ENCODE results near the gene NPHP1. TPM values are rescaled to one million over a fixed set of nuclear protein-coding genes. Genes with fewer than 3 reads are reported as not detected.

The NPHP1 gene
- polyA plus RNA-seq, 3 donors = 0.51 TPM; not detected in 2

DNA sequence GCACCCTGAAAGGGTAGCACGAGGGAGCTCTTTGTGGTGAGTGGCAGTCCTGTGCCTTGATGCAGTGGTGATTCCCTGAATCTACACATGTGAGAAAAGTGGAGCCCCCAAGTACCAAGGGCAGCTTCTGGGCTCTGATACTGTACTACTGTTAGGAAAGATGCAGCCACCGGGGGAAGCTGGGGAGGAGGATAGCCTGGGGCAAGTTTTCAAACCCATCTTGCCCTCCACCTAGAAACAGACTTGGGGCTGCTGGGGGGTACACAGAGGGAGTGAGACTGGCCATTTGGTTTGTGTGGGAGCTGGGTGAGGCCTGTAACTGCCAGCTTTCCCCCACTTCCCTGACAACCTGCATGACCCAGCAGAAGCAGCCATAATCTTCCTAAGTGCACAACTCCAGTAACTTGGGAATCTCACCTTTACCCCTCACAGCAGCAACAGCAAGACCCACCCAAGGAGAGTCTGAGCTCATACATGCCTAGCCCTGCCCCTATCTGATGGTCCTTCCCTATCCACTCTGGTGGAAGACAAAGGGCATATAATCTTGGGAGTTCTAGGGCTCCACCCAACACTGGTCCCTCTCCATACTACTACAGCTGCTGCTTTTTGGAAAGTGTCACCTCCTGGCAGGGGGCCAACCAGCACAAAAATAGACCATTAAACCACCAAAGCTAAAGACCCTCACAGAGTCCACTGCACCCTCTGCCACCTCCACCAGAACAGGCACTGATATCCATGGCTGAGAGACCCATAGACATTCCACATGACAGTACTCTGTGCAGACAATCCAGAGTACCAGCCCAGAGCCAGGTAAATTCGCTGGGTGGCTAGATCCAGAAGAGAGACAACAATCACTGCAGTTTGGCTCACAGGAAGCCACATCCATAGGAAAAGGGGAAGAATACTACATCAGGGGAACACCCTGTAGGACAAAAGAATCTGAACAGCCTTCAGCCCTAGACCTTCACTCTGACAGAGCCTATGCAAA, 97.4 kb downstream of the NPHP1 start:
- H3K27me3 Mint-ChIP-seq (ENCODE audit: low read depth in 3 of 3) = peaks cover 6 to 22% (median 14%) of the 10 kb centered on the region in 3 donors
- H3K27ac Mint-ChIP-seq = no peak overlapping the region
- H3K27me3 ChIP-seq (ENCODE audit: control insufficient read depth in 2 of 2, insufficient read depth in 2 of 2, low read length in 2 of 2) = peaks cover 0 to 9% of the 10 kb centered on the region in 2 donors
- no peak for TF ChIP-seq CTCF (IDR thresholded peaks at IDR 0.05)
- DNase-seq = no peak
- H3K79me2 ChIP-seq (ENCODE audit: insufficient read depth, low read length) = no peaks in the 10 kb centered on the region
- H3K4me3 Mint-ChIP-seq = no peak overlapping the region
- H4K20me1 ChIP-seq (ENCODE audit: insufficient read depth, low read length) = no peaks in the 10 kb centered on the region
- WGBS (ENCODE audit: insufficient coverage) = 95% methylated on average over 2 of the region's 3 CpGs
- no peak overlapping the region for H3K4me2 ChIP-seq (replicated peaks; ENCODE audit: extremely low read depth, low read length, poor library complexity, severe bottlenecking)
- no peak overlapping the region for H3K4me3 ChIP-seq (replicated peaks in 1 of 3; ENCODE audit: low read depth in 2 of 3, low read length in 3 of 3)
- peaks cover 0 to under 1% of the 10 kb centered on the region in 2 donors for H3K4me1 ChIP-seq (ENCODE audit: control insufficient read depth in 1 of 2, insufficient read depth in 2 of 2, low read length in 2 of 2)
- H2AFZ ChIP-seq (ENCODE audit: insufficient read depth, low read depth, low read length, poor library complexity, severe bottlenecking) = no peak overlapping the region
- no peaks in the 10 kb centered on the region for H3K36me3 Mint-ChIP-seq
- H3K36me3 ChIP-seq (replicated peaks in 1 of 2; ENCODE audit: control insufficient read depth in 1 of 2, insufficient read depth in 2 of 2, low read length in 2 of 2) = no peaks in the 10 kb centered on the region
- H3K9me3 Mint-ChIP-seq = peaks cover 0 to 12% (median 2%) of the 10 kb centered on the region in 7 donors
- H3K9ac ChIP-seq (ENCODE audit: insufficient read depth, low read length, poor library complexity, severe bottlenecking) = no peak overlapping the region
- H3K27ac ChIP-seq (ENCODE audit: low read depth in 1 of 2, low read length in 2 of 2) = no peak overlapping the region
- H3K4me1 Mint-ChIP-seq = no peaks in the 10 kb centered on the region
- intact Hi-C loops (cut with micrococcal nuclease) = no loop called here
- H3K9me3 ChIP-seq (replicated peaks in 1 of 2; ENCODE audit: control insufficient read depth in 1 of 2, insufficient read depth in 1 of 2, low read length in 2 of 2) = no peaks in the 10 kb centered on the region

DNA sequence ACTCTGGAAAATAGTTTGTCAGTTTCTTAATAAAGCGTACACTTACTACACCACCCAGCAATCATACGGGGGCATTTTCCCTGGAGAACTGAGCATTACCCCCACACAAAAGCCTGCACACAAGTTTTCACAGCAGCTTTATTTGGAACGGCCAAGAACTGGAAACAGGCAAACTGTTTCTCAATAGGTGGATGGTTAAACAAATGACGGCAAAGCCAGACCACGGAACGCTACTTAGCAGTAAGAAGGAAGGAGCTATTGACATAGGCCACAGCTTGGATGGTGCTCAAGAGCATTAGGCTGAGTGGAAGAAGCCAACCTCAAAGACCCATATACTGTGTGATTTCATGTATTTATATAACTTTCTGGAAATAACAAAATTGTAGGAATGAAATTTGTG, 98.2 kb downstream of the NPHP1 start:
- Mint-ChIP-seq H3K27ac (no peak overlapping the region), H3K27me3 (ENCODE audit: low read depth in 3 of 3) (peaks cover 6 to 22% (median 10%) of the 10 kb centered on the region in 3 donors), H3K9me3 (peaks cover 0 to 12% (median 2%) of the 10 kb centered on the region in 7 donors), H3K4me1 (peaks cover 6% of the 10 kb centered on the region), H3K4me3 (no peak overlapping the region), H3K36me3 (no peaks in the 10 kb centered on the region)
- H4K20me1 ChIP-seq (ENCODE audit: insufficient read depth, low read length) = no peaks in the 10 kb centered on the region
- H3K4me2 ChIP-seq (replicated peaks; ENCODE audit: extremely low read depth, low read length, poor library complexity, severe bottlenecking) = no peak overlapping the region
- no peak overlapping the region for H3K27ac ChIP-seq (ENCODE audit: low read depth in 1 of 2, low read length in 2 of 2)
- intact Hi-C loops (cut with micrococcal nuclease) = no loop called here
- H2AFZ ChIP-seq (ENCODE audit: insufficient read depth, low read depth, low read length, poor library complexity, severe bottlenecking) = no peak overlapping the region
- H3K4me3 ChIP-seq (replicated peaks in 1 of 3; ENCODE audit: low read depth in 2 of 3, low read length in 3 of 3) = no peak overlapping the region
- no peaks in the 10 kb centered on the region for H3K9me3 ChIP-seq (replicated peaks in 1 of 2; ENCODE audit: control insufficient read depth in 1 of 2, insufficient read depth in 1 of 2, low read length in 2 of 2)
- TF ChIP-seq CTCF (IDR thresholded peaks at IDR 0.05) = no peak
- H3K79me2 ChIP-seq (ENCODE audit: insufficient read depth, low read length) = no peaks in the 10 kb centered on the region
- peaks cover 3 to 7% of the 10 kb centered on the region in 2 donors for H3K4me1 ChIP-seq (ENCODE audit: control insufficient read depth in 1 of 2, insufficient read depth in 2 of 2, low read length in 2 of 2)
- DNase-seq = no peak
- H3K27me3 ChIP-seq (ENCODE audit: control insufficient read depth in 2 of 2, insufficient read depth in 2 of 2, low read length in 2 of 2) = peaks cover 0 to 9% of the 10 kb centered on the region in 2 donors
- H3K9ac ChIP-seq (ENCODE audit: insufficient read depth, low read length, poor library complexity, severe bottlenecking) = no peak overlapping the region
- H3K36me3 ChIP-seq (replicated peaks in 1 of 2; ENCODE audit: control insufficient read depth in 1 of 2, insufficient read depth in 2 of 2, low read length in 2 of 2) = no peaks in the 10 kb centered on the region
- 85% methylated on average over 2 of the region's 6 CpGs for WGBS (ENCODE audit: insufficient coverage)
